ENCODE results near the gene DPF3. TPM values are rescaled to one million over a fixed set of nuclear protein-coding genes. Genes with fewer than 3 reads are reported as not detected.

The DPF3 gene
- total RNA-seq, 4 donors from 2014 or later, result 0.39 to 3.4 (median 1.6) TPM

DNA sequence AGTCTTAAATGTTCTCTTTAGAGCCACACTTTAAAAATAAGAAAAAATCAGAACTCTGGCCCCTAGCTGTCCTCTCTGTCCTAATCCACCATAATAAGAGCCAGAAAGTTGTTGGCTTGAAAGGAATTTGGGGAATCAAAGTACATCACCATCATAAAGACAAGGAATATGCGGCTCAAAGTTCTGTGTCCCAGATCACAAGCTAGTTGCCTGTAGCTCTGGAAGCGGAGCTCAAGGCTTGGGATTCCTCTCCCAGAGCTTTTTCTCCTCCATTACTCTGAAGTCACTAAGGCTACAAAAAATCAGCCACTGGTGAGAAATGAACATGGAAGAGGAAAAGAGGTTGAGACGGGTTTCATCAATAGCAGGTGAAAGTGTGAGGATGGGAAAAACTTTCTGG, 6.4 kb downstream of the DPF3 start:
- H3K27me3 ChIP-seq, result peaks cover 34% of the 10 kb centered on the region
- H3K4me1 ChIP-seq, result peaks cover 11% of the 10 kb centered on the region
- no peak overlapping the region for H3K27ac ChIP-seq
- no peak for DNase-seq (ENCODE audit: low spot score in 2 of 2)
- WGBS, result 87% methylated on average over 3 of the region's 3 CpGs
- no peaks in the 10 kb centered on the region for H3K36me3 ChIP-seq
- no peaks in the 10 kb centered on the region for H3K9me3 ChIP-seq
- H3K4me3 ChIP-seq, result no peak overlapping the region
- TF ChIP-seq EP300 (IDR thresholded peaks at IDR 0.05) (no peak), POLR2AphosphoS5 (IDR thresholded peaks at IDR 0.05) (no peak), POLR2A (IDR thresholded peaks at IDR 0.05) (no peak)
- TF ChIP-seq, protein P1, sequence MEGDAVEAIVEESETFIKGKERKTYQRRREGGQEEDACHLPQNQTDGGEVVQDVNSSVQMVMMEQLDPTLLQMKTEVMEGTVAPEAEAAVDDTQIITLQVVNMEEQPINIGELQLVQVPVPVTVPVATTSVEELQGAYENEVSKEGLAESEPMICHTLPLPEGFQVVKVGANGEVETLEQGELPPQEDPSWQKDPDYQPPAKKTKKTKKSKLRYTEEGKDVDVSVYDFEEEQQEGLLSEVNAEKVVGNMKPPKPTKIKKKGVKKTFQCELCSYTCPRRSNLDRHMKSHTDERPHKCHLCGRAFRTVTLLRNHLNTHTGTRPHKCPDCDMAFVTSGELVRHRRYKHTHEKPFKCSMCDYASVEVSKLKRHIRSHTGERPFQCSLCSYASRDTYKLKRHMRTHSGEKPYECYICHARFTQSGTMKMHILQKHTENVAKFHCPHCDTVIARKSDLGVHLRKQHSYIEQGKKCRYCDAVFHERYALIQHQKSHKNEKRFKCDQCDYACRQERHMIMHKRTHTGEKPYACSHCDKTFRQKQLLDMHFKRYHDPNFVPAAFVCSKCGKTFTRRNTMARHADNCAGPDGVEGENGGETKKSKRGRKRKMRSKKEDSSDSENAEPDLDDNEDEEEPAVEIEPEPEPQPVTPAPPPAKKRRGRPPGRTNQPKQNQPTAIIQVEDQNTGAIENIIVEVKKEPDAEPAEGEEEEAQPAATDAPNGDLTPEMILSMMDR (IDR thresholded peaks at IDR 0.05), result no peak

DNA sequence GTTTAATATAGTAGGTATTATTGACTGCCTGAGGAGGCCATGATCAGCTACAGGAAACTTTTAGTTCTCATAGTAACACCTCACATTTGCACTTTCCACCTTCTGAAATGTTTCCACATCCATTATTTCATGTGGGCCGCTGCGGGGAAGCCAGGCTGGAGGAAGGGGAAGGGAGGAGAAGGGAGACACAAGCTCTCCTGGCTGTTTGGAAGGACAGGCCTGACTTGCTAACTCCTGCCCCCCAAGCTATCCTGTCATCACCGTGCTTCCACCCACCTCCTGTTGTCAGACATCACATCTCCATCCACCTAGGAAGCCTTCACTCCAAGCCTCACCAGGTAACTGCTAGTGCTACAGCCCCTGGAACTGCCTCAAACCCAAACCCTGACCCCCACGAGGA, 9.5 kb downstream of the DPF3 start:
- H3K27me3 ChIP-seq, result peaks cover 5% of the 10 kb centered on the region
- no peak for TF ChIP-seq POLR2A (IDR thresholded peaks at IDR 0.05)
- no peak for TF ChIP-seq POLR2AphosphoS5 (IDR thresholded peaks at IDR 0.05)
- TF ChIP-seq EP300 (IDR thresholded peaks at IDR 0.05), result no peak
- TF ChIP-seq, protein P1 (IDR thresholded peaks at IDR 0.05), result no peak
- 78% methylated on average over 4 of the region's 4 CpGs for WGBS
- no peak overlapping the region for H3K4me3 ChIP-seq
- no peaks in the 10 kb centered on the region for H3K36me3 ChIP-seq
- no peak overlapping the region for H3K27ac ChIP-seq
- H3K4me1 ChIP-seq, result no peaks in the 10 kb centered on the region
- no peaks in the 10 kb centered on the region for H3K9me3 ChIP-seq
- no peak for DNase-seq (ENCODE audit: low spot score in 2 of 2)

DNA sequence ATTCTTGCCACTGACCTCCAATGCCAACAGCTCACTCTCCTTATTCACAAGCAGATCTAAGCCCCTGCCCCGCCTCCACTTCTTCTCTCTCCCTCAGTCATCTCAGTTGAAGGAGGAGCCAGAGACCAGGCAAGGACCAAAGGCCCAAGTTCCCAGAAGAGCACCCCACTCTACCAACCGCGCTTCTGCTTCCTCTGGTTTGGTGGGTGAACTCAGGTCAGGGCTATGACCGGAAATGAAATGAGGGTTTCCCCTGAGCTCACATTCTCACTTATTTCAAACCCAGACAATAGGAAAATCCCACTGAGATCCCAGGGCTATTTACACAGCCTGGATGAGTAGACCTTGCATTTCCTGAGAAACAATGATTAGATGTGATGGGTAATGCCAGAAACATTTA, 9.9 kb downstream of the DPF3 start:
- H3K4me3 ChIP-seq, result no peak overlapping the region
- no peak for DNase-seq (ENCODE audit: low spot score in 2 of 2)
- no peak overlapping the region for H3K27ac ChIP-seq
- WGBS, result 92% methylated on average over 4 of the region's 4 CpGs
- no peak for TF ChIP-seq POLR2A (IDR thresholded peaks at IDR 0.05)
- TF ChIP-seq EP300 (IDR thresholded peaks at IDR 0.05), result no peak
- TF ChIP-seq, protein P1 (IDR thresholded peaks at IDR 0.05), result no peak
- TF ChIP-seq POLR2AphosphoS5 (IDR thresholded peaks at IDR 0.05), result no peak
- no peaks in the 10 kb centered on the region for H3K9me3 ChIP-seq
- no peaks in the 10 kb centered on the region for H3K4me1 ChIP-seq
- H3K36me3 ChIP-seq, result no peaks in the 10 kb centered on the region
- H3K27me3 ChIP-seq, result peaks cover 2% of the 10 kb centered on the region

DNA sequence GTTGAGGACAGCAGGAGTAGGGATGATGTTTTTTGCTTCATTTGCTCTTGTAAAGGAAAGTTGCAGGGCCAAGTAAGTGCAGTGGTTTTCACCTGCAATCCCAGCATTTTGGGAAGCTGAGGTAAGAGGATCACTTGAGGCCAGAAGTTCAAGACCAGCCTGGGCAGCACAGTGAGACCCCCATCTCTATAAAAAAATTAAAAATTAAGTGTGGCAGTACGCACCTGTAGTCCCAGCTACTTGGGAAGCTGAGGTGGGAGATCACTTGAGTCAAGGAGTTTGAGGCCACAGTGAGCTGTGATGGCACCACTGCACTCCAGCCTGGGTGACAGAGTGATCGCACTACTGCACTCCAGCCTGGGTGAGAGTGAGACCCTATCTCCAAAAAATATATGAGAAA, 10.8 kb downstream of the DPF3 start:
- no peaks in the 10 kb centered on the region for H3K27me3 ChIP-seq
- 94% methylated on average over 2 of the region's 2 CpGs for WGBS
- H3K4me3 ChIP-seq, result no peak overlapping the region
- H3K36me3 ChIP-seq, result no peaks in the 10 kb centered on the region
- no peaks in the 10 kb centered on the region for H3K9me3 ChIP-seq
- no peak overlapping the region for H3K27ac ChIP-seq
- no peak for DNase-seq (ENCODE audit: low spot score in 2 of 2)
- TF ChIP-seq POLR2AphosphoS5 (IDR thresholded peaks at IDR 0.05), result no peak
- TF ChIP-seq EP300 (IDR thresholded peaks at IDR 0.05), result no peak
- TF ChIP-seq, protein P1 (IDR thresholded peaks at IDR 0.05), result no peak
- no peak for TF ChIP-seq POLR2A (IDR thresholded peaks at IDR 0.05)
- no peaks in the 10 kb centered on the region for H3K4me1 ChIP-seq

DNA sequence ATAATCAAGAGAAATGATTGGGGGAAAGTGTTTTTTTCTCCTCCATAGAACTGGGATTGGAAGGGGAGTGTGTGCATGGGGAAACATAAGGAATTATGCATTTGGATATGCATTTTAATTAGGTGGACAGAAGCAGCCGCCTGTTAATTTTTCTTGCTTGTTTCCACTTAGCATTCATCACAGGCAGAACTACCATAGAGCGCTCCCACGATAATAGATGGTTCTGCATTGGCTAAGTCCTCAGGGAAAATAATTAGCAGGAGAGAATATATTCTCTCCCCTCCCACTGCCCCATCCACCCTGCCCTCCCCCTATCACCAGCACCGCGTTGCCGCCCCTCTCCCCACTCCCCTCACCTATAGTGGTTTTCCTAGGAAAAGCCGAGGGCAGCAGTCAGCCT, 11.4 kb downstream of the DPF3 start:
- H3K27me3 ChIP-seq, result no peaks in the 10 kb centered on the region
- no peak overlapping the region for H3K27ac ChIP-seq
- H3K9me3 ChIP-seq, result no peaks in the 10 kb centered on the region
- H3K4me1 ChIP-seq, result no peaks in the 10 kb centered on the region
- H3K36me3 ChIP-seq, result no peaks in the 10 kb centered on the region
- TF ChIP-seq EP300 (IDR thresholded peaks at IDR 0.05), result no peak
- no peak for TF ChIP-seq POLR2AphosphoS5 (IDR thresholded peaks at IDR 0.05)
- TF ChIP-seq POLR2A (IDR thresholded peaks at IDR 0.05), result no peak
- TF ChIP-seq, protein P1 (IDR thresholded peaks at IDR 0.05), result no peak
- 67% methylated on average over 7 of the region's 7 CpGs for WGBS
- no peak overlapping the region for H3K4me3 ChIP-seq
- DNase-seq (ENCODE audit: low spot score in 2 of 2), result no peak

Data from suprapubic skin (tissue), 4 donors.